Hematopoietic multipotent progenitor cell treated with erythropoietin and hydrocortisone succinate and interleukin-3 and kit ligand, for 8 days (in vitro differentiated cells): ENCODE results near the gene TLX2.
"Not testable (repeated sequence)": the region's sequence is repeated elsewhere in the genome, so short reads cannot be mapped to it uniquely, and the experiment has no call there.

Experiments used
- DNase-seq: peaks from one replicate; pipeline ENCODE4 v3.0.0-alpha.2; 2015

TLX2 gene

GRCh38 chr2:74558284-74559230 is 44.3 kb downstream of the TLX2 start:
- DNase-seq = no peak

- no peak for DNase-seq
Observed at GRCh38 chr2:74559912-74560311, 45.7 kb downstream of the TLX2 start.

GRCh38 chr2:74560591-74560990 is 46.3 kb downstream of the TLX2 start:
- DNase-seq = no peak

GRCh38 chr2:74561022-74561421 is 46.8 kb downstream of the TLX2 start:
- not testable (repeated sequence) for DNase-seq

GRCh38 chr2:74562126-74562775 is 48.0 kb downstream of the TLX2 start:
- DNase-seq = no peak

- DNase-seq = no peak
Observed at GRCh38 chr2:74564222-74564621, 50.0 kb downstream of the TLX2 start.

- DNase-seq = no peak
Observed at GRCh38 chr2:74566076-74566753, 52.0 kb downstream of the TLX2 start.

GRCh38 chr2:74566754-74567085 is 52.5 kb downstream of the TLX2 start:
- DNase-seq = no peak
